OCI-LY3 (cell line): ENCODE data around the gene RETREG2.
A peak's percentile ranks its signal among the peaks of the same experiment; 100 is the strongest.

Experiments
- H2AFZ ChIP-seq: fragments of 200-600, 300-600 bp; shearing (Covaris generic); 2 replicates; pipeline ENCODE4 v1.6.0; 2014; ENCODE audit warnings: antibody characterized with exemption, low read depth, low read length
- H3K27ac ChIP-seq: fragments of 200-600, 300-600 bp; sonication (generic); 2 replicates; pipeline ENCODE4 v1.5.1; 2014; ENCODE audit warnings: mild to moderate bottlenecking, low read length, moderate library complexity, mixed read lengths
- H3K27me3 ChIP-seq: fragments of 200-600, 300-600 bp; sonication (generic); 2 replicates; pipeline ENCODE4 v1.6.1; 2014; ENCODE audit warnings: low read depth, low read length, mixed read lengths
- H3K36me3 ChIP-seq: fragments of 200-600, 300-600 bp; sonication (generic); replicated peaks from 2 replicates; pipeline ENCODE3; 2014; ENCODE audit warnings: low read depth, low read length, mixed read lengths
- H3K4me1 ChIP-seq: fragments of 300-600, 200-600 bp; sonication (generic); 2 replicates; pipeline ENCODE4 v1.6.1; 2014; ENCODE audit warnings: low read length, mixed read lengths
- H3K4me2 ChIP-seq: fragments of 200-600, 300-600 bp; sonication (generic); 2 replicates; pipeline ENCODE4 v1.6.1; 2014; ENCODE audit warnings: low read length, mixed read lengths
- H3K4me3 ChIP-seq: fragments of 300-600, 200-600 bp; sonication (generic); 2 replicates; pipeline ENCODE4 v1.5.1; 2014; ENCODE audit warnings: antibody characterized with exemption, mild to moderate bottlenecking, low read length, moderate library complexity
- H3K79me2 ChIP-seq: fragments of 300-600, 200-600 bp; shearing (Covaris generic); 2 replicates; pipeline ENCODE4 v1.6.1; 2014; ENCODE audit warnings: mild to moderate bottlenecking, low read length, mixed read lengths
- H3K9ac ChIP-seq: fragments of 300-600, 200-600 bp; shearing (Covaris generic); 2 replicates; pipeline ENCODE4 v1.6.0; 2014; ENCODE audit warnings: mild to moderate bottlenecking, low read length, moderate library complexity
- H3K9me3 ChIP-seq: fragments of 200-600, 300-600 bp; shearing (Covaris generic); 2 replicates; pipeline ENCODE4 v1.6.1; 2014; ENCODE audit warnings: low read length, mixed read lengths; ENCODE audit not compliant: insufficient read depth
- H4K20me1 ChIP-seq: fragments of 200-600, 300-600 bp; sonication (generic); 2 replicates; pipeline ENCODE4 v1.6.1; 2016; ENCODE audit warnings: low read length, mixed read lengths; ENCODE audit not compliant: insufficient read depth
- CTCF ChIP-seq: fragments of 200-600, 300-600 bp; sonication (generic); IDR thresholded peaks from 2 replicates; pipeline ENCODE4 v1.5.1; 2014; ENCODE audit warnings: antibody characterized with exemption, low read length, low read depth
- EZH2phosphoT487 ChIP-seq: fragments of 200-600 bp; shearing (Covaris generic); IDR thresholded peaks from 2 replicates; pipeline ENCODE4 v1.6.1; 2018; ENCODE audit warnings: antibody characterized with exemption, mixed run types, low read depth

Gene RETREG2

DNA sequence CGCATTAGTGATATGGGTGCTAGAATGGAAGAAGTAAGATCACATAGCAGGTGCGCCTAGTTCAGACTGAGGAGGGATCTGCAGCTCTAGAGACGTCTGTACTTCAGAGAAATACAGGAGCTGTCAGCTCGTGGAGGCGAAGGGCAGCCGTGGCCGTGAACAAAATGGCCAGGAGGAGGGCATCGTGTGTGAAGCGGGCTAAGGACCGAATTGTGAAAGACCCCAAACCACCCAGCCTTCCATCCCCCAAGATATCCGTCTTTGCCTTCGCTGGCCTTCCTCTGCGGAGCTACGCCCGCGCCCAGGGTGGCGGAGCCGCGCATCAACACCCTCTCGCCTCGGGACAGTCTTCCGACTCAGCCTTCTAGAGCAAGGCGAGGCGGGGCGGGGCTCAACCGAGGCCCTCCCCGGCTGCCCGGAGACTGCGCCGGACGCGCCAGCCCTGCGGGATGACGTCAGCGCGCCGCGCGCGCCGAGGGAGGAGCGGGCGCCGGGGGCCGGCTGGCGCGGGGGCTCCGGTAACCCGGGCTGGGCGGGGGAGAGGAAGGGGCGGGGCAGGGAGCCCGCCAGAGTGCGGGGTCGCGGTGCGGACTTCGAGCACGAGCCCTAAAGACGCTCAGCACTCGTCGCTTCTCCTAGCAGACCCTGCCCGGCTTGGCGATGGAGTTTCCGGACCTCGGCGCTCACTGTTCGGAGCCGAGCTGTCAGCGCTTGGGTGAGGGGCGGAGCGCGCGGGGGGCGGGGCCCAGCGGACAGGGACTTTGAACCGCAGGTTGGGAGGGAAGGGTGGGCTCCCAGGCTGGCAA is 28.5 kb downstream of the RETREG2 start, which contains the start of gene ZFAND2B:
ZFAND2B (plus strand) TSS at position 455 of the 806 bp plus-strand sequence; CDS start at position 661, 206 bp downstream.
- Histone ChIP-seq H3K27me3 (no peaks in the 10 kb centered on the region), H3K4me3 (peak within 1 kb of the TSS; percentile 91), H3K79me2 (no peaks in the 10 kb centered on the region), H3K4me2 (peak within 1 kb of the TSS; percentile 95), H3K36me3 (no peaks in the 10 kb centered on the region), H3K27ac (peak within 1 kb of the TSS; percentile 67), H3K9me3 (no peaks in the 10 kb centered on the region), H3K4me1 (peaks cover 7% of the 10 kb centered on the region), H2AFZ (peak within 1 kb of the TSS; percentile 77), H4K20me1 (no peaks in the 10 kb centered on the region), H3K9ac (peak within 1 kb of the TSS; percentile 86)
- TF ChIP-seq CTCF (no peak), EZH2phosphoT487 (no peak)

DNA sequence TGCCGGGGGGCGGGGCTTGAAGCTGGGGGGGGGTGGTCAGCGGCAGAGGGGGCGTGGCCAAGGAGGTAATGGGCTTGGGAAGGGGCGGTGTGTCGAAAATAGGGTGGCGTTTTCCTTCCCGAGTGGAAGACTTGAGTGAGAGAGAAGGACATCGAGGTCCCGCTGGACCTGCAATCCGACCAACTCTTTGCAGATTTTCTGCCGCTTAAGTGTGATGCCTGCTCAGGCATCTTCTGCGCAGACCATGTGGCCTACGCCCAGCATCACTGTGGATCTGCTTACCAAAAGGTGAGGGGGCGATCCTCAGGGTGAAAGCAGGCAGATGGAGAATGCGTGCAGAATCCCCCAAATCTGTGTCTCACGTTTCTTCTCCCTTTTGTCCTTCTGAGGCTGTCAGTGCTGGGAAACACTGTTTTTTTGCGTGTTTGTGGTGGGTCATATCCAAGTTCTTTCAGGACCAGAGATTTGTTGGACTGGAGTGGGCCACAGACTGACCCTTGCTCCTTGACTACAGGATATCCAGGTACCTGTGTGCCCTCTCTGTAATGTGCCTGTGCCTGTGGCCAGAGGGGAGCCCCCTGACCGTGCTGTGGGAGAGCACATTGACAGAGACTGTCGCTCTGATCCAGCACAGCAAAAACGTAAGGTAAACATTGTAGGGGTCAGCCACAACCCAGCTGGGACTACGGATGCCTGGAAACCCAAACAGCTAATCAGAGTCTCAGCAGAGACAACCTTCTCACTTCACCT is 29.2 kb downstream of the RETREG2 start:
- Histone ChIP-seq H3K4me1 (peaks cover 7% of the 10 kb centered on the region), H2AFZ (no peak overlapping the region), H3K9ac (peak overlapping the region; percentile 86), H3K27ac (peak overlapping the region; percentile 67), H3K27me3 (no peaks in the 10 kb centered on the region), H3K4me2 (peak overlapping the region; percentile 95), H3K36me3 (no peaks in the 10 kb centered on the region), H3K9me3 (no peaks in the 10 kb centered on the region), H3K4me3 (peak overlapping the region; percentile 91), H4K20me1 (no peaks in the 10 kb centered on the region), H3K79me2 (no peaks in the 10 kb centered on the region)
- TF ChIP-seq CTCF, result no peak
- TF ChIP-seq EZH2phosphoT487, result no peak

DNA sequence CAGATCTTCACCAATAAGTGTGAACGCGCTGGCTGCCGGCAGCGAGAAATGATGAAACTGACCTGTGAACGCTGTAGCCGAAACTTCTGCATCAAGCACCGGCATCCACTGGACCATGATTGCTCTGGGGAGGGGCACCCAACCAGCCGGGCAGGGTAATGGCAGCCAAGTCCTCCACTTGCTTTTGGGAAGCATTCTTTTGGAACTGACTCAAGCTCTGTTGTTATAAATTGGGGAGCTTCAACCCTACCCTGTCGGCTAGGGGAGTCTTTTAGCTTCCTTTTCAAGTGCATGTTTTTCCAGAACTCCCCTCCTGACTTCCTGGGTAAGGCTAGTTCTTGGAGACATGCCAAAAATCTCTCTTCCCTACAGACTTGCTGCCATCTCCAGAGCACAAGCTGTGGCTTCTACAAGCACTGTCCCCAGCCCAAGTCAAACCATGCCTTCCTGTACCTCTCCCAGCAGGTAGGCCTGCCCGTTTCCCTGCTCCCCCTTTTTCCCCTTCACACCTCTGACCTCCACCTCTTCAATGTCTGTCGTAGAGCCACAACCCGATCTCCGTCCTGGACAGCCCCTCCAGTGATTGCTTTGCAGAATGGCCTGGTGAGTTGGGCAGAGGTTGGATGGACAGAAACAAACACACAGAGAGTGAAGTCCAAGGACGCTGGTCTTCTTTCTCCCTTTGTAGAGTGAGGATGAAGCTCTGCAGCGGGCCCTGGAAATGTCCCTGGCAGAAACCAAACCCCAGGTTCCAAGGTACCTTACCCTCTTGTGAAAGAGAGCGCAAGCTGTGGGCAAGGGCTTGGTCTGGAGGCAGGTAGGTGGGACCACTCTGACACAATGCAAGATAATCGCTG is 30.0 kb downstream of the RETREG2 start:
- Histone ChIP-seq H3K4me2 (peak overlapping the region; percentile 95), H2AFZ (no peak overlapping the region), H3K4me3 (peak overlapping the region; percentile 91; the same call in 1 of the 2 replicates), H3K9me3 (no peaks in the 10 kb centered on the region), H3K27me3 (no peaks in the 10 kb centered on the region), H3K79me2 (no peaks in the 10 kb centered on the region), H3K27ac (no peak overlapping the region), H3K4me1 (peaks cover 7% of the 10 kb centered on the region), H4K20me1 (no peaks in the 10 kb centered on the region), H3K36me3 (no peaks in the 10 kb centered on the region), H3K9ac (no peak overlapping the region)
- TF ChIP-seq EZH2phosphoT487 (no peak), CTCF (no peak)
